GM21526 (cell line): Measurements from ENCODE around the gene IL11.
A peak's percentile ranks its signal among the peaks of the same experiment; 100 is the strongest.

Experiments
- ATAC-seq: cut with Tn5 transposase; IDR thresholded peaks from one replicate; pipeline ENCODE4 v1.9.1; 2021; ENCODE audit warnings: moderate library complexity; ENCODE audit not compliant: unreplicated experiment, low FRiP score

Gene IL11

DNA sequence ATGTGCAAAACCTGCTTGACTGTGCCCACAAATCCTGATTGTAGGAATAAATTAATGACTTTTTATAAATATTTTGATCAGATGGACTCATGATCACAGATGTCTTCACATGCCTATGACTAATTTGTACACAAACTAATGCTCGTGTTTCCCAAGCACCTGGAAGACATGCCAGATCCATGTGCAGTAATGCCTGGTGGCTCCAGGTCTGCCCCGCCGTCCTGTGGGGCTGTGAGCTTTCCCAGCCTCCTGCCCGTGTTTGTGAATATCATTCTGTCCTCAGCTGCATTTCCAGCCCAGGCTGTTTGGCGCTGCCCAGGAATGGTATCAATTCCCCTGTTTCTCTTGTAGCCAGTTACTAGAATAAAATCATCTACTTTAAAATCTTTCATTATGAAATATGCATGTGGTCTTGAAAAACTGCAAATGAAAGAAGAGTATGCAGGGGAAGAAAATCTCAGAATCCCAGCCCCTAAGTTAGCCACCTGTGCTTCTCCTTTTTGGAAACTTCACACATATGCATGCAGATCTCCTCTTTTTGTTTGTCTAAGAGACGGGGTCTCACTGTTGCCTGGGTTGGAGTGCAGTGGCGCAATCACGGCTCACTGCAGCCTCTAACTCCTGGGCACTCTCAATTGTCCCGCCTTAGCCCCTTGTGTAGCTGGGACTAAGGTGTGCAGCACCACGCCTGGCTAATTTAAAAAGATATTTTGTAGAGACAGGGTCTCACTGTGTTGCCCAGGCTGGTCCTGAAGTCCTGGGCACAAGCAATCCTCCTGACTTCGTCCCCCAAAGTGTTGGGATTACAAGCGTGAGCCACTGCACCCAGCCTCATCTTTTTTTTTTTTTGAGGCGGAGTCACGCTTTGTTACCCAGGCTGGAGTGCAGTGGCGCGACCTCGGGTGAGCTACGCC lies 21.7 kb upstream of the IL11 start:
- ATAC-seq, result no peak

DNA sequence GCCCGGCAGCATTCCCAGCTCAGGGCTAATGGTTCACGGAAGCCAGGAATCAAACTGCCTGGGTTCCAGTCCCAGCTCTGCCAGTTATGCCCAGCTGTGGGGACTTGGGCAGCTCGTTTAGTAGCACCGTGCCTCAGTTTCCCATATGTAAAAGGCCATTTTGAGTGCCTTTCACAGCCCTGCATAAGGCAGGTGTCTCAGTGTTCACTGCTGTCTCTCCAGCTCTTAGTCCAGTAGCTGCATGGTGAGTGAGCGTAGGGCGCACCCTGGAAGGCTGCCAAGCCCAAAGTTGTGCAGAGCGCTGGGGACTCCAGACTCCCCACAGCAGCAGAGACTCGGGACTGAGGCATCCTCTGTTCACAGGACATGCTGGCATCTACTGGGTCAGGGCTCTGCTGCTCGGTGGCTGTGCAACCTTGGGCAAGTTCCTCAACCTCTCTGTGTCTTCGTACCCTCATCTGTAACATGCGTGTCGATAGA lies 21.0 kb upstream of the IL11 start:
- no peak for ATAC-seq

DNA sequence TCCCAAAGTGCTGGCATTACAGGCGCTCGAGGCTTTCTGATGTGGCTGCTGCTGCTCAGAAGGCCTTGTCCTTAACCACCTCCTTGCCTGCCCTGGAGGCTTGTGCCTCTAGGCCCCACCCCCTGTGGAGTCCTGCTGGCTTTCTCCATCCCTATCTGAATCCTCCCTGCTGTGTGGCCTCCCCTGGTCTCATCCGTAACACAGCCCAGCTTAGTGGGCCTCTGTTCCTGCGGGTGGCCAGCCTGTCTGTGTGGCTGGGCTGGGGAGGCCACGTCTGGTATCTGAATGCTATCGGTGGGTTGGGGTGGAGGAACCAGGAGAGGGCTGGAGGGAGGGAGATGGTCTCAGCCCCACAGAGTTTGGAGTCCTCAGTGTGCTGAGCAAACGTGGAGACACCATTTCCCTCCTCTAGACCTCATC lies 20.2 kb upstream of the IL11 start:
- ATAC-seq, result no peak

DNA sequence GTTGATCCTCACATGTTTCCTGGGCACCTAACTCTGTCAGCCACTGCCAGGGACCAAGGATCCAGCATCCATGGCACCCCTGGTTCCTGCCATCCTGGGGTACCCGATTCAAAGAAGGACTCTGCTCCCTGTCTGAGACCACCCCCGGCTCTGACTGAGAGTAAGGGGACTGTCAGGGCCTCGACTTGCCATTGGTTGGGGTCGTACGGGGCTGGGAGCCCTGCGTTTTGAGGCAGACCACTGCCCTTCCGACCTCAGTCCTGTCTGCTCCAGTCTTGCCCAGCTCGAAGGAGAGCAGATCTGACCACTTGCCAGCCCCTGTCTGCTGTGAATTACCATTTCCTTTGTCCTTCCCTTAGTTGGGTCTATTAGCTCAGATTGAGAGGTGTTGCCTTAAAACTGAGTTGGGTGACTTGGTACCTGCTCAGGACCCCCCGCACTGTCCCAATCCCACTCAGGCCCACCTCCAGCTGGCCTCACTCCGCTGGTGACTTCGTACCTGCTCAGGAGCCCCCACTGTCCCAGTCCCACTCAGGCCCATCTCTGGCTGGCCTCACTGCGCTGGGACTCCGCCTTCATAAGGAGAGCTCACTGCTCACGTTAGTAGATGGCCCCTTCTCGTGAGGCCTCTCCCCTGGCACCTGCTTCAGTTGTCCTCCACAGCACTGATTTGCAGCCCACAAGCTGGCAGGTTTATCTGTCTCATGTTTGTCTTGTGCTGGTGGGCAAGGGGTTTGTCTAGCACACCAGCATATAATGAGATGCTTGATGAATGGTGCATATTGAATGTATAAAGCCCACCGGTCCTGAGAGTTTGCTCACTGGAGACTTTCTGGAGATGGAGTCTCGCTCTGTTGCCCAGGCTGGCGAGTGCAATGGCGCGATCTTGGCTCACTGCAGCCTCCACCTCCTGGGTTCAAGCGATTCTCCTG lies 19.4 kb upstream of the IL11 start:
- ATAC-seq, result no peak

DNA sequence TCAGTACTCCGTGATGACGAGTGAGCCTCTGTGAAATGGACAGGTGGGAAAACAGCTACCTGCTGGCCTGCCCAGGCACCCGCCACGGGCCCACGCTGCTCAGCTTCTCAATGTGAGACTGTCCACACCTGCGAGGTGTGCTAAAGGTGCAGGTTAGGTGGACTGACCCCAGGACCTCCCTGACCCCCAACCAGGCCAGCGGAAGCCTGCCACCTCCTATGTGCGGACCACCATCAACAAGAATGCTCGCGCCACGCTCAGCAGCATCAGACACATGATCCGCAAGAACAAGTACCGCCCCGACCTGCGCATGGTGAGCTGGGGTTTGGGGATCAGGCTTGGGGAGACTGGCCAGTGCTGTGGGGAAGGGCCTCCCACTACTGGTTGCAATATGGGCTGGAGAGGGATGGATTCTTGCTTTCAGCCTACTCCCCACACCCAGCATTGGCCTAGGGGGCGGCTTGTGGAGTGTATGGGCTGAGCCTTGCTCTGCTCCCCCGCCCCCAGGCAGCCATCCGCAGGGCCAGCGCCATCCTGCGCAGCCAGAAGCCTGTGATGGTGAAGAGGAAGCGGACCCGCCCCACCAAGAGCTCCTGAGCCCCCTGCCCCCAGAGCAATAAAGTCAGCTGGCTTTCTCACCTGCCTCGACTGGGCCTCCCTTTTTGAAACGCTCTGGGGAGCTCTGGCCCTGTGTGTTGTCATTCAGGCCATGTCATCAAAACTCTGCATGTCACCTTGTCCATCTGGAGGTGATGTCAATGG lies 17.7 kb upstream of the IL11 start:
- no peak for ATAC-seq

DNA sequence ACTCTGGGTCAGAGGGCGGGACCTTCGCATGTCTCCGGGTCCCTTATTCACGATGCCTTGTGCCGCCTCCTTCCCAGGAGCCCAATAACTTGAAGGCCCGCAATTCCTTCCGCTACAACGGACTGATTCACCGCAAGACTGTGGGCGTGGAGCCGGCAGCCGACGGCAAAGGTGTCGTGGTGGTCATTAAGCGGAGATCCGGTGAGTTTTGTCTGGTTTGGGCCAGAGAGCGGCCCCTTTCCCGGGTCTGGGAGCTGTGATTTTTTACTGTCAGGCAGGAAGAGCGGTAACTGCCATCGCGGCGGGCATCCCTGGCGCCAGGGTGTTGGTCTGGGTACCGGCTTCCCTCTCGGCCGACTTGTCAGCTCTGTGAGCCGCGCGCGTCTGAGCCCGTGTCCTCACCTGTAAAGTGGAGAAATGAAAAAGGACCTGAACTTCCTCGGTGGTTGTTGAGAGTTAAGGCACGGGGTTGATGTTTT lies 16.3 kb upstream of the IL11 start:
- no peak for ATAC-seq

DNA sequence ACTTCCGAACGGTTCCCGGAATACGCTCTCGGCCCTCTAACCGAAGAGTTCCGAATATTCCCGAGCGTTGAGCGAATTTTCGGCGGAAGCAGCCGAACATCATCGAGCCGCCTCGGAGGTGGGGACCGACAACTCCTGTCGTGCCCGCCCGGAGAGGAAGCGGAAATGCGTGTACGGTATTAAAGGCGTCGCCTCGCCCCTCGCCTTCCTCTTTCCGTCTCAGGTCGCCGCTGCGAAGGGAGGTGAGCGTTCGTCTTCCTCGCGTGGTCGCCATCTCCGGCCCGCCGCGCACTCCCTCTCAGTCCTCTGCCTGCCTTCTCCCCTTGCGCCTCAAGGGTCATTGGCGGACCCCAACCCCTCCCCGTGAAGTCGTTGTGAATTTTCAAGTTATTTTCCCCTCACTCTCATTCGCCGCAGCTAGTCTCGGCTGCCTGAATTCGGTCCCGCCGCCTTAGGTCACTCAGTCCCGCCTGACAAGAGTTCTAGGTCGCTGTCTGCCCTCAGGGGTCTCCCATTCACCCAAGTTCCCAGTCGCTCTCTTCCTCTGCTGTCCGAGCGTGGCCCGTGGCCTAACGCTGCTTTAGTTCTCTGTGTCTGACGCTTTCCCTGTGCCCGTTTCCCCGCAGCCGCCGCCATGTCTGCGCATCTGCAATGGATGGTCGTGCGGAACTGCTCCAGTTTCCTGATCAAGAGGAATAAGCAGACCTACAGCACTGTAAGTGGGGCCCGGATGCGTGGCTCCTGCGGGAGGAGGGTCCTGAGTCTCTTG lies 15.6 kb upstream of the IL11 start, which contains the start of gene RPL28:
RPL28 (plus strand) TSS at position 209 of the 769 bp plus-strand sequence; CDS start at position 635, 426 bp downstream.
- peak; percentile 51 for ATAC-seq

DNA sequence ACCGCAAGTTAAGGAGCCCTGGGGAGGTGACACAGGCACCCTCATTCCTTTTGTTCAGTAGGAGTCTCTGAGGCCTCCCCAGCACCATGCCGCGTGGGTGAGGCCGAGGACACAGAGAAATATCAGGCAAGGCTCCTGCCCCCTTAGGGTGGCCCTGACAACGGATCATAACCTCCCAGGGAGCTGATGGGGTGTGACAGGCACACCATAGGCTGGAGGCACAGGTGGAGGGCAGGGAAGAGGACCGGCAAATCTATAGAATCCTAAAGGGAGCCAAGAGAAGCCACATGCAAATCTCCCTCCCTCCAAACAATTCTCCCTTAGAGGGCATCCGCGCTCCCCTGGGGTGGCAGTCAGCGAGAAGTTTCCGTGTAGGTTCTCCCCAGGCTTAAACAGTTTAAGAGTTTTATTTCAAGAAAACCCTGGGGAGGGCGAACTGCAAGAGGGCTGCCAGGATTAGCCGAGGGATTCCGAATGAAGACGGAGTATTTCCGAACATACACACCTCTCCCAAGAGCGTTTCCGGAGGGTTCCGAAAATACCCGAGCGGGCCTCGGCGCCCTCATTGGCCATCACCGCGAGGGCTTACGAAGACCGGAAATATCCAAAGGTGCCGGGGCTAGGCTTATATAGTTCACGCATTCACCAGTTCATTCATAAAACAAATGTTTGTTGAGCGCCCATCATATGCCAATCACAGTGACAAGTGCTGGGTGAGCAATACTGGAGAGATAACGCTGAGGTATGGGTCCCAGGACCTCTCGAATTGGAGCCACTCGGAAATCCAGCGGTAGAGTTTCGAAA lies 14.9 kb upstream of the IL11 start:
- ATAC-seq, result peak; percentile 59

DNA sequence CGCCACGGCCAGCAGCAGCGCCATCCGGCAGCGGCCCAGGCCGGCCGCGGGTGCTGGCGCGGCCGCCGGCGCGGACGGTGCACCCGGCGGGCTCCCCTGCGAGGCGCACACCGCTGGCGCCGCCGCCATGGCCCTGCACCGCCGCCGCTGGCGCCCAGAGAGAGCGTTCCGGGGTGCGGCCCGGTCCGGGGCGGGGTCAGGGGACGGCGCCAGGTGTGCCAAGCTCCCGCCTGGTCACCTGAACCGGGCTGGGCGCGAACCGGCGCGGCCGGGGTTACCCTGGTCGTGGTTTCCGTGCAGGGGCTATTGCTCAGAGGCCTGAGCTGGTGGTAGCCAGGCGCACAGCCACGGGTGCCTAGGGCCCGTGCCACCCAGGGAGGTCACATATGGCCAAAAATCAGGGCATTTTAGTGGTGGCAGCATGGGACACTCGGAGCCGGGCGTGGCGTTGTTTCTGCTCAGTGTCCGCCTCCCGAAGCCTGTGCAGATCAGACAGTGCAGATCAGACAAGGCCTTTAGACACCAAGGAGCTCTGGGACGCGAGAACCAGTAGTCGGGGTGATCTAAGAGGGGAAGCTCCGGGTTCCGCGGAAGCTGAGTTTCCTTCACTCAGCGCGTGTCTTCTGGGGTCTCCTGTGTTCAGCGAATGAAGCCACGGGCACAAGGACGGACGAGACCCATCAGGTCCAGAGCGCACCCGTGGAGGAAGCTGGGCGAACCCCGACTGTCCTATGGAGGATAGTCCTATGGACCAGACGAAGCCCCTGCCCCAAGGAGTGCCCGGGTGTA lies 14.1 kb upstream of the IL11 start, which contains the start of gene TMEM238:
TMEM238 (minus strand) TSS at position 162 of the 789 bp plus-strand sequence; CDS start at position 129, 33 bp downstream.
- ATAC-seq, result no peak

DNA sequence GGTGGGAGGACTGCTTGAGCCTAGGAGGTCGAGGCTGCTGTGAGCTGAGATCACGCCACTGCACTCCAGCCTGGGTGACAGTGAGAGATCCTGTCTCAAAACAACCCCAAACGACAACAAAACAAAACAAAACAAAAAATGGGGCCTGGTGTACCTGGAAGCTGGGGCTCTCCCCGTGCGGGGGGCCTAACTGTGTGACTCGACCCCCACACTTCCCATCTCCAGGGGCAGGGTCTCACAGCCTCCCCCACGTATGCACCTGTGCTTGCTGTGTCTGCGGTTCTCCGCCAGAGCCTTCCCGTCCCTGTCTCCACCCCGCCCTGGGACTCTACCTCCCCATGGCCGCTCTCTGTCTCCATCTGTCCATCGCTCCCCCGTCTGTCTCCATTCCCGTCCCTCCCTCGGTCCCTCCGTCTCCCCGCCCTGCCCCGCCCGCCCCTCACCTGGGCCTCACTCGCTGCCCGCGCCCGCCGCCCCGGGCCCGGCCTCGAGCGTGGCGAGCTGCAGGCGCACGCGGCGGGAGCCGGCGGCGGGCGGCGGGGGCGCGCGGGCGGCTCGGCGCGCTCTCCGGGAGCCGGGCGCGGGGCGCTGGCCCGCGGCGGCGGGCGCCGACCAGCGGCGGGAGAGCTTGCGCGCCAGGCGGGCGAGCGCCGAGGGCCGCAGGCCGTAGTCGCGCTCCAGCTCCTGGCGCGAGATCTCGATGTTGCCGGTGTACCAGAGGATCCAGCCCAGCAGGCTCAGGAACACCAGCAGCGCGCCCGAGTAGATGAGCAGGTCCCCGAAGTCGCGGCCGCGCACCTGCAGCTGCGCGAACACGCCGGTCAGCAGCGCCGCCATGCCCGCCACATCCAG lies 13.2 kb upstream of the IL11 start:
- ATAC-seq, result no peak

DNA sequence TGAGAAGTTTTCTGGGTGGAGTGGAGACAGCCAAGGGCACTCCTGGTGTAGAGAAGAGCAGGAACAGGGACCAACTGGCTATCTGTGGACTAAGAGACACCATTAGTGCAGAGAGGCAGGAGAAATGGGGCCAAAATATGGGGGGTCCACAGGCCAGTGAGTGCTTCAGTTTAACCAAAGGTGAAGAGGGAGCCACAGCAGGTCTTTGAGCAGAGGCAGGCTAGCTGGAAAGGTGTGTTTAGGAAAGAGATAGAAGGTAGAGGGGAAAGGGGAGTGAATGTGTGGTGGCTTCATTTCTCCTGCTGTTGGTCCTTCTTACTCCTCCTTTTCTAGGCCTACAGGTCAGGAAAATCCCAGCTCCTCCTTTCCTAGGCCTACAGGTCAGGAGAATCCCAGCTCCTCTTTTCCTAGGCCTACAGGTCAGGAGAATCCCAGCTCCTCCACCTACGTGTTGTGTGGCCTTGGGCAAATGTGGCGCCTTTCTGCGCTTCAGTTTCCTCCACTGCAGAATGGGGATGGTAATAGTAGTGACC lies 12.3 kb upstream of the IL11 start:
- ATAC-seq, result no peak

DNA sequence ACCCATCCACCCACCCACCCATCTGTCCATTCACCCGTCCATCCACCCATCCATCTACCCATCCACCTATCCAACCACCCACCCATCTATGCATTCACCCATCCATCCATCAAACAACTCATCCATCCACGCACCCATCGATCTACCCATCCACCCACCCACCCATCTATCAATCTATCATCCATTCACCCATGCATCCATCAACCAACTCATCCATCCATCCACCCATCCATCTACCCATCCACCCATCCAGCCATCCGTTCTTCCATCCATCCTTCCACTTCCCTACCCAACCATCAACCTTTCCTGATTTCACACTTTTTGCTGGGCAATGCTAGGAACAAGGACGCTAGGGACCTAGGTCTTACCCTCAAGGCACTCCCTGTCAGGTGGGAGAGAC lies 11.8 kb upstream of the IL11 start:
- no peak for ATAC-seq

DNA sequence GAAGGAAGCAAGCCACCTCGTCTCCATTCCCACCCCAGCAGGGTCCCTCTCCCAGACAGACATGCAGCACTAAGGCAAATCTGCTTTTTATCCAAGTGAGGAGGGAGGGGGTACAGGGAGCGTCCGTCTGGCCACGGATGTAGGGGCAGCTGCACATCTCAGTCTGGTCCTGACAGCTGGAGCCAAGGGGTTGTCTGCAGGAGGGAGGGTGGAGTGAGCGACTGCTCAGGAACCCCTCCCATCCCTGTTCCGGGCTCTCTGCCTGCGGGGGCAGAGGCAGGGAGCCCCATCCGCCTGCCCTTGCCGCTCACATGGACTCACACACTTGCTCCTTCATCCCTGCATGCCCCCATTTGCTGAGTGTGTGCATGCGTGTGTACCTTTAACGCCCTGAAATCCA lies 8.9 kb upstream of the IL11 start:
- no peak for ATAC-seq

DNA sequence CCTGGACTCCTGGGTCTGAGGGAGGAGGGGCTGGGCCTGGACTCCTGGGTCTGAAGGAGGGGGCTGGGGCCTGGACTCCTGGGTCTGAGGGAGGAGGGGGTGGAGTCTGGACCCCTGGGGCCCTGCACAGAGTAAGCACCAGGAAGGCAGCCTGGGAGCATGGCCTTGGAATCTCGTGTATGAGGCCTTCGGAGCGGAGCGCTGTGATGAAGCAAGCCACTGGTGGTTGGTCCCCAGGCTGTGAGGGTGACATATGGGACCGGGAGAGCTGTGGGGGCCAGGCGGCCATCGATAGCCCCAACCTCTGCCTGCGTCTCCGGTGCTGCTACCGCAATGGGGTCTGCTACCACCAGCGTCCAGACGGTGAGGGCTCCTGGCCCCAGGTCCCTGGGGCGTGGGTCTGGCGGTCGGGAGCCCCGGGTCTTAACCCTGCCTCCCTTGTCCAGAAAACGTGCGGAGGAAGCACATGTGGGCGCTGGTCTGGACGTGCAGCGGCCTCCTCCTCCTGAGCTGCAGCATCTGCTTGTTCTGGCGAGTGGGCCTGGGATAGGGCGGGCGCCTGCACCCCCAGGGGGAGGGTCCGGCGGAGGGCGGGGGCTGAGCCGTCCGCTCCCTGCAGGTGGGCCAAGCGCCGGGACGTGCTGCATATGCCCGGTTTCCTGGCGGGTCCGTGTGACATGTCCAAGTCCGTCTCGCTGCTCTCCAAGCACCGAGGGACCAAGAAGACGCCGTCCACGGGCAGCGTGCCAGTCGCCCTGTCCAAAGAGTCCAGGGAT lies 7.3 kb upstream of the IL11 start:
- no peak for ATAC-seq

DNA sequence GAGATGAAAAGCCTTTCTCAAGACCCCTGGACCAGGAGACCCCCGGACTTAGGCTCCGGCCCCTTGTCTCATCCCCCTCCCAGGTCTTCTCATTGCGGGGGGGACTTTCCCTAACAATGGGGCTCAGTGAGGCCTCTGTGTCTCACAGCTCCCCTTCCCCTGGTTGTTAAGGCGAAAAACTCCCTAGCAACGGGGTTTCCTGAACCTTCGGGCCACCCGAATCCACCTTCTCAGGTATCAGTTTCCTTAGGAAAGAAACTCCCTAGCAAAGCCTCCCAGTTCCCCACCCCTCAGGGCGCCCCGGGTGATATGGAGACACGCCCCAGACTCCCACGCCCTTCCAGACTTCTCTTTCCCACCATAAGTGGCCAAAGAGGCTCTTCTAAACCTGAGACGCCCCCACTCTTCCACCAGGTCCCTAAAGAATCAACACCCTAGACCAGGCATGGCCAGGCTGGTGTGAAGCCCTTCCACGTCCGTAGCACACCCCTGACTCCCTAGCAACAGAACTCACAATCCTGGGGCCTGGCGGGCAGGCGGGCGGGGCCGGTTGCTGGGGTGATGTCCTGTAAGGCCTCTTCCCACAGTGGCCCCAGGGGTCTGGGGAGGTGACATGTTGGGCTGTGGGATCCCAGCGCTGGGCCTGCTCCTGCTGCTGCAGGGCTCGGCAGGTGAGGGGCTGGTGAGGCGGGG lies 6.1 kb upstream of the IL11 start, which contains the start of gene TMEM190:
TMEM190 (plus strand) TSS at position 586 of the 693 bp plus-strand sequence; CDS start at position 614, 28 bp downstream.
- no peak for ATAC-seq
